Heart left ventricle (tissue), 16 donors: ENCODE data around the gene EYA4. TPM values are rescaled to one million over a fixed set of nuclear protein-coding genes. Genes with fewer than 3 reads are reported as not detected.

ENCODE experiments used
- ATAC-seq, 4 donors: fragments of 200-7000 bp; cut with Tn5 transposase; one replicate each; pipeline ENCODE4 v1.9.1; 2020 to 2022; ENCODE audit warnings: moderate library complexity in 4 of 4, mild to moderate bottlenecking in 3 of 4, moderate number of reproducible peaks in 1 of 4
- DNase-seq, 5 donors: peaks; one replicate each; pipeline ENCODE4 v3.0.0-alpha.2; 2020
- H3K27ac ChIP-seq, 12 donors: fragments of 200-600 bp; sonication (generic) in 4 of 12; one replicate each; pipeline versions ENCODE4 v1.5.0 to v1.8.0; 2016 to 2022; ENCODE audit warnings: mild to moderate bottlenecking in 2 of 12
- H3K27me3 ChIP-seq, 9 donors: fragments of 200-600 bp; sonication (generic) in 2 of 9; one replicate each; pipeline versions ENCODE4 v1.5.1 to v1.8.0; 2016 to 2022; ENCODE audit warnings: mild to moderate bottlenecking in 3 of 9
- H3K36me3 ChIP-seq, 9 donors: fragments of 200-600 bp; sonication (generic) in 2 of 9; one replicate each; pipeline versions ENCODE4 v1.5.0 to v1.8.0; 2018 to 2022; ENCODE audit warnings: mild to moderate bottlenecking in 2 of 9
- H3K4me1 ChIP-seq, 12 donors: fragments of 200-600 bp; sonication (generic) in 4 of 12; one replicate each; pipeline versions ENCODE4 v1.5.0 to v1.8.0; 2016 to 2022; ENCODE audit warnings: mild to moderate bottlenecking in 3 of 12
- H3K4me3 ChIP-seq, 12 donors: fragments of 200-600 bp; sonication (generic) in 4 of 12; one replicate each; pipeline versions ENCODE4 v1.5.0 to v1.8.0; 2017 to 2022; ENCODE audit warnings: mild to moderate bottlenecking in 9 of 12, moderate library complexity in 4 of 12
- H3K9me3 ChIP-seq, 12 donors: fragments of 200-600 bp; sonication (generic) in 4 of 12; one replicate each; pipeline versions ENCODE4 v1.5.0 to v1.8.0; 2016 to 2022; ENCODE audit warnings: mild to moderate bottlenecking in 1 of 12
- POLR2A ChIP-seq, 2 donors: fragments of 450-650 bp; IDR thresholded peaks; one replicate each; pipeline ENCODE4 v1.6.1; 2017; ENCODE audit warnings: antibody characterized with exemption in 2 of 2, mild to moderate bottlenecking in 2 of 2, moderate library complexity in 2 of 2
- WGBS, 4 donors: extraction: QIAGEN DNeasy Blood & Tissue Kit in 2 of 4; methylation state at CpG; one replicate each; pipeline versions ENCODE4 v1.1.5 to v1.1.7; 2013 to 2018; 5-methylcytosine and 5-hydroxymethylcytosine counted together
- intact Hi-C, 10 donors: fragments of 100-400 bp; cut with DNase I; formaldehyde crosslinking; loops; one replicate each; pipeline versions ENCODE4 v1.11.1 to v1.14.2; 2022
- polyA plus RNA-seq, 2 donors: library from polyadenylated mRNA; stranded (reverse); fragments of 200-250 nt; gene quantifications; one replicate each; pipeline ENCODE4 v1.2.3, GENCODE V29; 2013
- total RNA-seq, 9 donors: library from RNA; depleted of rRNA in 2 of 9; stranded (reverse); fragments of >200 nt in 2 of 9; fragmentation: NEBNext Ultra II Directional in 3 of 9; extraction: Animal tissue kit (Norgen Biotek cat#: 25700) in 3 of 9; gene quantifications; one replicate each; pipeline versions ENCODE4 v1.1.0 to v1.2.4, GENCODE V29; 2016 to 2023
- TF ChIP-seq, protein P1 (sequence below), 12 donors: fragments of 200-600 bp; sonication (generic) in 4 of 12; IDR thresholded peaks; one replicate each; pipeline versions ENCODE4 v1.5.0 to v1.8.0; 2018 to 2022; ENCODE audit warnings: antibody characterized with exemption in 12 of 12, mild to moderate bottlenecking in 5 of 12
- donor health status: ischemic (EF 13 %, LVEDD 7.1; RV severe dilation, severe dysfunction).
- donor health status: healthy with polysubstance abuse.
- donor health status: DM: no; HTN: yes; CAD: no.
- donor health status: DM: no; HTN: no; CAD: no.
- donor health status: ischemic (EF 25% LVEDD 6.9; RV normal size, moderate dysfunction).
- donor health status: ischemic (EF 25% LVEDD 5.7; RV mildly dilated, moderate dysfunction).
- donor health status: healthy.
- donor health status: DM: yes; HTN: yes; CAD: no.
- donor health status: ischemic (EF 35%, LVEDD 5.7; RV mildly dilated, moderate dysfunction).
- donor health status: nonischemic (EF 11% LVEDD 7.7; RV severe dilation, severe dysfunction).
- donor health status: DM: yes; HTN: yes; CAD: no.
- donor health status: PGD.
- donor health status: ischemic (EF 29% LVEDD 5.4; RV normal size, mild dysfunction).
- donor health status: nonischemic (EF 23%, LVEDD 6.1; RV moderate dilation, normal function).

The EYA4 gene
- total and polyA plus RNA-seq, 11 donors, result 3.6 to 29.6 (median 21.7) TPM

GRCh38 chr6:133502441-133503335 is 261.5 kb downstream of the EYA4 start:
- DNase-seq (peak in 1 of 5 donors; percentile 34), ATAC-seq (peak; percentile 53 to 77 (median 69))
- TF ChIP-seq POLR2A (IDR thresholded peaks at IDR 0.05), result no peak
- TF ChIP-seq, protein P1, sequence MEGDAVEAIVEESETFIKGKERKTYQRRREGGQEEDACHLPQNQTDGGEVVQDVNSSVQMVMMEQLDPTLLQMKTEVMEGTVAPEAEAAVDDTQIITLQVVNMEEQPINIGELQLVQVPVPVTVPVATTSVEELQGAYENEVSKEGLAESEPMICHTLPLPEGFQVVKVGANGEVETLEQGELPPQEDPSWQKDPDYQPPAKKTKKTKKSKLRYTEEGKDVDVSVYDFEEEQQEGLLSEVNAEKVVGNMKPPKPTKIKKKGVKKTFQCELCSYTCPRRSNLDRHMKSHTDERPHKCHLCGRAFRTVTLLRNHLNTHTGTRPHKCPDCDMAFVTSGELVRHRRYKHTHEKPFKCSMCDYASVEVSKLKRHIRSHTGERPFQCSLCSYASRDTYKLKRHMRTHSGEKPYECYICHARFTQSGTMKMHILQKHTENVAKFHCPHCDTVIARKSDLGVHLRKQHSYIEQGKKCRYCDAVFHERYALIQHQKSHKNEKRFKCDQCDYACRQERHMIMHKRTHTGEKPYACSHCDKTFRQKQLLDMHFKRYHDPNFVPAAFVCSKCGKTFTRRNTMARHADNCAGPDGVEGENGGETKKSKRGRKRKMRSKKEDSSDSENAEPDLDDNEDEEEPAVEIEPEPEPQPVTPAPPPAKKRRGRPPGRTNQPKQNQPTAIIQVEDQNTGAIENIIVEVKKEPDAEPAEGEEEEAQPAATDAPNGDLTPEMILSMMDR (IDR thresholded peaks at IDR 0.05), result no peak
- Histone ChIP-seq H3K4me1 (peaks cover 0 to 53% (median 14%) of the 10 kb centered on the region in 12 donors), H3K27ac (peak overlapping the region in 10 of 12 donors; percentile 11 to 64 (median 51)), H3K9me3 (no peaks in the 10 kb centered on the region), H3K27me3 (no peaks in the 10 kb centered on the region), H3K36me3 (no peaks in the 10 kb centered on the region), H3K4me3 (no peak overlapping the region)
- intact Hi-C loops, result loop anchor here in 3 of 10 donors (10.0 kb wide), 2 partner anchors 318 to 548 kb away; no protein-coding TSS in a partner anchor
- WGBS, 4 donors, result 42 to 51% (median 50%) methylated on average over 2 of the region's 2 CpGs

DNA sequence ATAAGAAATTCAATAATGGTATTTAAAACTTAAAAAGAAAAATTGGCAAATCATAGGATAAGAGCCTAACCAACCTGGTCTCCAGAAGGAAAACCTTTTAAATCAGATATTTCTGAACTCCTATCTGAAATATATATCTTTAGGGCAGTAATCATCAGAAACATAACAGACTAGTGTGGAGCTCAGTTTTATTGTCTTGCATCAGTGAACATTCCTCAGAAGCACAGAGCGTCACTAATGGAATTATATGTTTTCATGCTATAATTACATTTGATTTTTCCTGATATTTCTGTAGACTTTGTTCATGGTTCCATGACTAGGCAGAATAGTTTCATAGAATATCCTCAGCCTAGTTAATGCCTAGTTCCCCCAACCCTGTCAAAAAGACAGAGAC is 262.2 kb downstream of the EYA4 start:
- TF ChIP-seq POLR2A (IDR thresholded peaks at IDR 0.05), result no peak
- TF ChIP-seq, protein P1 (IDR thresholded peaks at IDR 0.05), result no peak
- no peak for ATAC-seq
- Histone ChIP-seq H3K27ac (peak overlapping the region in 5 of 12 donors; percentile 11 to 64 (median 50)), H3K27me3 (no peaks in the 10 kb centered on the region), H3K36me3 (no peaks in the 10 kb centered on the region), H3K9me3 (no peaks in the 10 kb centered on the region), H3K4me3 (no peak overlapping the region), H3K4me1 (peaks cover 0 to 53% (median 14%) of the 10 kb centered on the region in 12 donors)
- no peak for DNase-seq
- 85 to 91% (median 89%) methylated on average over 1 of the region's 1 CpG for WGBS, 4 donors
- intact Hi-C loops, result loop anchor here in 3 of 10 donors (10.0 kb wide), 2 partner anchors 319 to 549 kb away; no protein-coding TSS in a partner anchor

- 83 to 88% (median 85%) methylated on average over 6 of the region's 6 CpGs for WGBS, 4 donors
These were observed 263.0 kb downstream of the EYA4 start for GRCh38 chr6:133504158-133504557.

More at GRCh38 chr6:133504158-133504557, 263.0 kb downstream of the EYA4 start:
- no peak overlapping the region for H3K4me3 ChIP-seq
- no peaks in the 10 kb centered on the region for H3K36me3 ChIP-seq
- no peak overlapping the region for H3K27ac ChIP-seq
- DNase-seq (no peak), ATAC-seq (no peak)
- intact Hi-C loops, result loop anchor here in 3 of 10 donors (10.0 kb wide), 2 partner anchors 319 to 549 kb away; no protein-coding TSS in a partner anchor
- TF ChIP-seq, protein P1 (IDR thresholded peaks at IDR 0.05), result no peak
- no peak for TF ChIP-seq POLR2A (IDR thresholded peaks at IDR 0.05)
- no peaks in the 10 kb centered on the region for H3K27me3 ChIP-seq
- H3K9me3 ChIP-seq, result no peaks in the 10 kb centered on the region
- H3K4me1 ChIP-seq, result peaks cover 0 to 53% (median 14%) of the 10 kb centered on the region in 12 donors
